ENCODE data around the gene HTR2C. TPM values are rescaled to one million over a fixed set of nuclear protein-coding genes. Genes with fewer than 3 reads are reported as not detected.
"Not testable (repeated sequence)": the region's sequence is repeated elsewhere in the genome, so short reads cannot be mapped to it uniquely, and the experiment has no call there.

The HTR2C gene
- total and polyA plus RNA-seq, 9 donors, result 0.05 to 0.08 TPM; not detected in 7

DNA sequence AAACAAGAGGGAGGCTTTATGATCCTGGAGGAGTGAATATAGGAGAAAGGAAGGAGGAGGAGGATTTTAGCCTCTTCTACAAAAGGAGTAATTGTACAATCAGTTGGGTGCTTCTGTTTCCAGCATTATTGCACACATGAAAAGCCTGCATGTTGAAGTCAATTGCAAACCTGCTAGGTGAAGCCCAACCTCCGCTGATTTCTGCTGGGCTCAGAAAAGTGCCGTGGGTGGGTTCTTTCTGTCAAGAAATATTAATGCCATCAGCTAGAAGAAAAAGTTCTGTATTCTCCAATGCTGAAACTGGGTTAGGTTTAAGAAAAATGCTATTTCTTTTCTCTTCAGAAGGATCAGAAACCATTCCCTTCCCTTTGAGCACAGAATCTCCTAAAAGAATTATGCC, 349.4 kb downstream of the HTR2C start:
- not testable (repeated sequence) for H3K27me3 ChIP-seq (ENCODE audit: control insufficient read depth, insufficient read depth, low read length); H3K4me3 ChIP-seq (ENCODE audit: low read length)
- no CpG with 5 or more reads among the region's 2 CpGs for WGBS (ENCODE audit: insufficient coverage)

DNA sequence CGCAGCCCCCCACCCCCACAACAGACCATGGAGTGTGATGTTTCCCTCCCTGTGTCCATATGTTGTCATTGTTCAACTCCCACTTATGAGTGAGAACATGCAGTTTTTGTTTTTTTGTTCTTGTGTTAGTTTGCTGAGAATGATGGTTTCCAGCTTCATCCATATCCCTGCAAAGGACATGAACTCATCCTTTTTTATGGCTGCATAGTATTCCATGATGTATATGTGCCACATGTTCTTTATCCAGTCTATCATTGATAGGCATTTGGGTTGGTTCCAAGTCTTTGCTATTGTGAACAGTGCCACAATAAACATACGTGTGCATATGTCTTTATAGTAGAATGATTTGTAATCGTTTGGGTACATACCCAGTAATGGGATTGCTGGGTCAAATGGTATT, 353.2 kb downstream of the HTR2C start:
- H3K27ac ChIP-seq (ENCODE audit: low read length); H3K9me3 ChIP-seq (replicated peaks; ENCODE audit: control insufficient read depth, low read depth, low read length); H3K27me3 ChIP-seq (ENCODE audit: control insufficient read depth, insufficient read depth, low read length); H3K4me1 ChIP-seq (ENCODE audit: control insufficient read depth, insufficient read depth, low read length); H3K36me3 ChIP-seq (ENCODE audit: control insufficient read depth, insufficient read depth, low read length); H3K4me3 ChIP-seq (ENCODE audit: low read length); DNase-seq: not testable (repeated sequence)
- WGBS (ENCODE audit: insufficient coverage), result no CpG with 5 or more reads among the region's 3 CpGs

More for the DNA sequence above, 349.4 kb downstream of the HTR2C start:
- not testable (repeated sequence) for H3K9me3 ChIP-seq (replicated peaks; ENCODE audit: control insufficient read depth, low read depth, low read length); DNase-seq; H3K4me1 ChIP-seq (ENCODE audit: control insufficient read depth, insufficient read depth, low read length); H3K36me3 ChIP-seq (ENCODE audit: control insufficient read depth, insufficient read depth, low read length); H3K27ac ChIP-seq (ENCODE audit: low read length)

DNA sequence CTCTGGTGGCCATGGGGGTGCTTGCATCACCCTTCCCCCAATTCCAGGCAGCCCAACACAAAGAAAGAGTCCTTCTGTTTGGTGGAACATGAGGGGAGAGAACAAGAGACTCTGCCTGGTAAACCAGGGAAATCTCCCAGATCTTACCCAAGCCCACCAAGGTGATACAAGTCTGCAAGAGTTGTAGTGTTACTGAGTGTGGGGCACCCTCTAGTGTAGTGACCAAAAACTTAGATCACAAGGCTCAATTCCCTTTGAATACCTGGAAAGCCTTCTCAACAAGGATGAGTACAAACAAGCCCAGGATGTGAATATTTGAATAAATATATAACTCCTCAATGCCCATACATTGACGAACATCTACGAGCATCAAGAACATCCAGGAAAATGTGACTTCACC, 368.8 kb downstream of the HTR2C start:
- no peaks in the 10 kb centered on the region for H3K4me1 ChIP-seq (ENCODE audit: control insufficient read depth, insufficient read depth, low read length)
- H3K27ac ChIP-seq (ENCODE audit: low read length), result no peak overlapping the region
- no CpG with 5 or more reads among the region's 2 CpGs for WGBS (ENCODE audit: insufficient coverage)
- H3K36me3 ChIP-seq (ENCODE audit: control insufficient read depth, insufficient read depth, low read length), result no peaks in the 10 kb centered on the region
- H3K27me3 ChIP-seq (ENCODE audit: control insufficient read depth, insufficient read depth, low read length), result peaks cover 14% of the 10 kb centered on the region
- H3K4me3 ChIP-seq (ENCODE audit: low read length), result no peak overlapping the region
- DNase-seq, result no peak
- no peaks in the 10 kb centered on the region for H3K9me3 ChIP-seq (replicated peaks; ENCODE audit: control insufficient read depth, low read depth, low read length)
